HG03039 (cell line): ENCODE results near the gene DSCAM.

Source experiments
- ATAC-seq: cut with Tn5 transposase; IDR thresholded peaks from one replicate; pipeline ENCODE4 v1.9.1; 2021; ENCODE audit warnings: mild to moderate bottlenecking, moderate library complexity; ENCODE audit not compliant: unreplicated experiment

Gene DSCAM

DNA sequence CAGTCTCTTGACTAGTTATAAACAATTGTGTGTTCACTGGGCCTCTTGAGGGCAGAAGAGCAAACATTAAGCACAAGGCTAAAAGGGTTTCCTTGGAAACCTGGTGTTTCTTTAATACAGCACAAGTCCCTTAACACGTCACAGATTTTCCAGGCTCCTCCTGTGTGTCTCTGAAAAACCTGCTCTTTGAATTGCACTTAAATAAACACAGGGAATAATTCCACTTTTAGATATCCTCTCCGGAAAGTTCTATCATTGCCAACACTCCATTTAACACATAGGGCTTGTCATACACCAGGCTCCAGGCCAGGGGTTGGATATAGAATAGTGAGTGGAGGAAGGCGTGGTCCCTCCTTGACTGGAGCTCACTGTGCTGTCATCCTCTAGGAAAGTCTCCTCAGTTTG lies 442.6 kb downstream of the DSCAM start:
- no peak for ATAC-seq

DNA sequence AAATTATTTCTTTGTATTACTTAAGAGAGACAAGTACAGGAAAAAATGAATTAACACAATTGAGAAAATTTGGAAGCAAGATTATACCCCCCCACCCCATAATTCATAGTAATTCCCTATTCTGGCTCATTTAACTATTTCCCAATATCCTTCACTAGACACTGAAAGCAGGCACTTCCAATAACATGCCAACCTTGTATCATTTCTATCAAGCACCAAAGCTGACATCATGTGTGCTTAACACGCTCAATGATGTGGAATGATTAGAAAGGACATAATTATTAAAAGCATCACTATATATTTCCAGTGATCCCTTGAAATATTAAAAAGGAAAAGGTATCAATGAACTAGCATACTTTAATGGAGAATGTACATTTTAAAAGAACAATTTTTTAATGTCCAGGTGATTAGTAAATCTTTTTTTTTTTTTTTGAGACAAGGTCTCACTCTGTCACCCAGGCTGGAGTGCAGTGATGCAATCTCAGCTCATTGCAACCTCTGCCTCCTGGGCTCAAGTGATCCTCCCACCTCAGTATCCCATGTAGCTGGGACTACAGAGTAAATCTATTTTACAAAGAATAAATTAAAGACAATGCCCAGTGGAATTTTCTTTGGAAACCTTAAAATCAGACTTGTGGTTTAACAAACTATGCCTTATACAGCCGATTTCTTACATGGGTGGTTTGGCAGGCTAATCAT lies 443.9 kb downstream of the DSCAM start:
- no peak for ATAC-seq

DNA sequence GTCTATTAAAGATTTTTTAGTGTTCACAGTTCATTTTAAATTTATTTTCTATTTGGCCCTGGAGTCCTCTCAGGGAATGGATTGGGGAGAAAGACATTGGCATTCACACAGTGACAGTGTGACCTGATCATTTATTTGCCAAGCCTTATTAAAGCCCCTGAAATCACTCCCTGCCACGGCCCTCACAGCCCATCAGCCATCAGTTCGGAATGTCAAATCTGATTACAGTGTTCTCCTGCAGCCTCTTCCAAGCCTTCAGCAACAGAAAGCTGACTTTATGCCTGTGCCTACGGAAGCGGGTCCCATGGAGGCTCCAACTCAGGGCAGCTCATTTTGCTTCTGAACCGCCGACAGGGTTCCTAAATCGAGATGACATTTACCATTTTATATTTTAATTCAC lies 451.2 kb downstream of the DSCAM start:
- no peak for ATAC-seq

DNA sequence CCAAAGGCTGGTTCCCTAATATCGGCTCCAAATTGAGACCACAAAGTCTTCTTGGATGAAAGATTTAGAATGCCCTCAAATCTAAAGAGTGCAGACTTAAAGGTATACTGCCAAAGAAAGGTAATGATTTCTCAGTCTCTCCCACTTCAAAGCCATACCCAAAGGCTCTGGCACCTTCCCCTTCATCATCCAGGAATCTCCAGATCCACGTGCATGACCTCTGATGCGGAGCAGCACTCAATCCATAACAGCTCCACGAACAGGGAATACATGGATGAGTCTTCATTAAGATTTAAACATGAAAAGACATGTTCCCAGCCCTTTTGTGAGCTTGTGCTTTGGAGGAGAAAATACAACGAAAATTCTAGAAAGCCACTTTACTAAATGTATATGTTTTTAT lies 453.9 kb downstream of the DSCAM start:
- ATAC-seq: no peak

DNA sequence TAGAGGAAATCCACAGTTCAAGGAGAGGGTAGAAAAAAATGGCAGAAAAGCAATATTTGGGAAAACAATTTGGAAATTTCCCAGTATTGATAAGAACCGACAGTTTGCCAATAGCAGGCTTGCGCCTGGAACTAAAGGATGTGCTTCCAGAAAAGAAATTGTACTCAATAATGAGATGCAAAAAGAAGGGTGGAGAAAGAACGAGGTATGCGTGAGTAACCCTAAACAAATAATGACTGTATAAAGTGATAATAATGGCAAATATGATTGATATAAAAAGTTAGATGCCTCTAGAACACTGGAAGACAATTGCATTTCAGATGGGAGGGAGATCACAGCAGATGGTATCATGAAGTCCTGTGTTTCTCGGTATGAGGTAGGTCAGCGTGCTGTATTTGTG lies 458.9 kb downstream of the DSCAM start:
- no peak for ATAC-seq

DNA sequence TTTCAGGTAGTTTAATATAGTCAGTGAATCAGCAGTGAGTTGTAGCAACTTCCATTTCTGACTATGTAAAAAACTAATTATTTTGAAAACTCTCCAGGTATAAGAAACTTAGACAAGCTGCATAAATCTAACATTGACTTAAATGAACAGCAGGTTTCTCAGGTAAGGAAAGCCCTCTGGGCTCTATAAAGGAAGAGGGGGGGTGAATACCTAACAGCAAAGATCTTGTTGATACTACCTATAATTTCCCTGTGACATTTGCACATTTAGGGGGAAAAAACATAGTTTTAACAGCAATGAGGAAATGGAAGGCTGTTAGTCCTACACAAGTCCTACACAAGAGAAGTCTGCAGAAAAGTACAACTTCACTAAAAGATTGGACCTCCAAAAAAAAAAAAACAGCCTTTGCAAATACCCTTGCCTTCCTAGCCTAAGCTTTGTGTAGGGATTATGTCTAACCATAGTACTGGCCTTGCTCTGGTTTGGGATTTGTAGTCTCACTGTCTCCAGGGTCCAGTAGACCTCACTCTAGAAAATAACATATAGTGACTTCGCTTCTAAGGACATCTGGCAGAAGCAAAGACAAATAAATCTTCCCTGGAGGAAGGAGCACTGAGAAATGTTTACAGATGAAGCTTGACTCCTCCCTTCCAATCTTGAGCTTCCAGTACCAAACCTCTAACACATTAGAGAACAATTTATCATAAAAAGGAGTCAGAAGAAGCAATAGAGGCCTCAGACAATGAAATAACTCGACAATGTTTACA lies 459.8 kb downstream of the DSCAM start:
- no peak for ATAC-seq

DNA sequence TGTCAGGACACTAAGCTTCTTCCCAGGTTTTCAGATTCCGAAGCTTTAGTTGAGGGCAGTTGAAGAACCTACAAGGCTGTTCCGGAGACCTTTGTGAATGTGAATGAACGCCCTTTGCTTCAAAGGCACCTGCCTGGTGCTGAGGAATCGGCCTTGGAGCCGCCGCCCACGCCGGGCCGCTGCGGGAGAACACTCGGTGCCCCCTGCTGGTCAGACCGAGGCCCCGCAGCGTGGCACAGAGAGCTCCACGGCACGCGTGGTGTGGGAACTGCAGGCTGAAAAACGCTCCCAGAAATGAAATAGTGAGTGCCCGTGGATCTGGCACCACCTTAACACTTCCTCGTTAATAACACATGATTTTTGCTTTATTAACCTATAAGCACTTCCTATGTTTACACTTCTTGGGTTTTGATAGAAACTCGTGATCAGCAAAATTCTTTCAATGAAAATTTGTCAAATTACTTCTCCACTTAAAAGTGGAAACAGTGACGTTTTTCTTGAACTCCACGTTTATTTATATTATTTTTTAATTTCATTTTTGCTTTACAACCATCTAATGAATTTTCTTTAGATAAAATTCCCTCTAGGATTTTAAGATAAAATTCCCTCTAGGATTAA lies 460.6 kb downstream of the DSCAM start:
- no peak for ATAC-seq

DNA sequence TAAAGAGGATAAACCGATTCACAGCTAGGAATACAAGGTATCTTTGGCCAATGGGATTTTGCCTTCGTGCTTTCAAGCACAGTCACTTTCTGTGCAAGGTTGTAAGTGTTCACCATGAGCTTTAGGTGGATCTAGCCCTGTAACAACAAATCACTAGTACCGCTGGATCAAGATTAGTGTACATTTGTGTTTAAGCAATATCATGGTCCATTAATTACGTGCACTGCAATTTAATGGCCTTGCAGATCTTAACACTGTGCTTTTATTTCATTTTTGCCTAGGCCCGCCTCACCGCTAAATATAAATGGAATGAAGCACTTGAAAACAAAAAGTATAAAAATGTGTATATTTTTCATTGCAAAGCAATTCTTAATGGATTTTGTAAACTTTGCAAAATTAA lies 461.1 kb downstream of the DSCAM start:
- no peak for ATAC-seq

DNA sequence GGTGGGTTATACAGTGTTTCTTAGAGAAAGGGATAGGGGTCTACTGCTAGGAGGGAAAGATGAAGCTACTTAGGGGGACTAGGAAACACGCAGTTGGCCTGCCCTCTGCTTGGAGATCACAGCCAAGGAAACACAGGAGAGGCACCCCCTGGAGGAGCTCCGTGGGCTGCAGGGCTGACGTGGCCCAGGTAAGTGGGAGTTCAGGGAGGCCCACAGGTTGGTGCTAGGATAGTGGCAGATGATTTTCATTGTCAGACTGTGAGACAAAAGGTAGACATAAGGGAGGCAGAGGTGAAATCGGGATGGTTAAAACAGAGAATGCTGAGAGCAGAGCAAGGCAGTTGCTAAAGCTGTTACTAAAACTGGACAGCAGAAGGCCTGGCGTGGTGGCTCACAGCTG lies 463.0 kb downstream of the DSCAM start:
- no peak for ATAC-seq

DNA sequence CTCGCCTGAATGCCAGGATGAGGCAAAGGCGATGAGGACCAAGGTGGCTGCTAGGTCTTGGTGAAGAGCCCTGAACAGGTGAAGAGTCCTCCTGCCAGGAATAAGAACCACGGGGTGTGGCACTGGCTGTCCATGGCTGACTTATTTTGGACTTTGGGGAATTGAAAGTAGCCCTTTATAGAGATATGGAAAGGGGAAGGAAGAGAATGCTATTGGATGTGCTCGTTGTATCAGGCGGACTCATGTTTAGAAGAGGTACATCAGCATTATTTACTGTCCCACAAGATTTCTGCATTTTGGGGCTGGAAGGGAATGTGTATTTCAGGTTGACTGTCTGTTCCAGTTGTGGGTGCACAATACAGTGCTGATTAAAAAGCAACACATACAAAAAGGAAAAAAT lies 465.8 kb downstream of the DSCAM start:
- ATAC-seq: no peak

DNA sequence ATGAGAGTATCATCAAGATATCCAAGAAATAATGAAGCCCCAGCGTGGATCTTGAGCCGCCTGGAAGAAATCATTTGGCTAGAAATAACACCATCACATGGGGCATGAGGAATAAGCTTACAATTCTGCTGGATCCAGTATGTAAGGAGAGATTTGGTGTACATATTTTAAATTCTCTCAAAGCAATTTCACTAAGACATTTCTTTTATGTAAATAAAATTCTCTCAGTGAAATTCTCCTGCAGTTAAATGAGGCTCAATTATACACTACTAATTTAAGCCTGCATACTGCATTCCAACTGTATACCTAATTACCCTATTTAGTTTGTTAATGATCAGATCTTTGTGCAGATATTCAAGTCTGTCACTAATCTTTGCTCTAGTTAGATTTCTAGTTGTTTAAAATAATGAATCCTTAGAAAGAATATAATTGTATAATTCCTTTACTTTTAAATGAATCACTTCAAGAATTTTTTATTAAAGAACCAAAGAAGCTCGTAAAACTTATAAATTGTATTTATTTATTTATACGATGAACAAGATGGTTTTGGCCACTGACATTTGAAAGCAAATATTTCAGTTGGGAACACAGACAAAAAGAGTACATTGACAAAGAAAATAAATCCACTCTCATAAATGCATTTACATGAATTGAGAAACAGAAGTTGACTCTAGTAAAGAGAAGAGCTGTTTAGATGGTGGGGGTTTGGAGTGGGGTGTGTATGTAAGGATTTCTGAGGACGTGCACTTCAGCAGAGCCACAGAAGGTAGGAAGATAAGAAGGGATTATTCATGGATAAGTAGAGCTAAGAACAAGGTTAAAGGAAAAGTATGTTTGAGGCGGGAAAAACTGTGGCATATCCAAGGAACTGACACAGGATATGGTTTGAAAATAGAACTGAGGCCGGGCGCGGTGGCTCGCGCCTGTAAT lies 466.8 kb downstream of the DSCAM start:
- no peak for ATAC-seq

DNA sequence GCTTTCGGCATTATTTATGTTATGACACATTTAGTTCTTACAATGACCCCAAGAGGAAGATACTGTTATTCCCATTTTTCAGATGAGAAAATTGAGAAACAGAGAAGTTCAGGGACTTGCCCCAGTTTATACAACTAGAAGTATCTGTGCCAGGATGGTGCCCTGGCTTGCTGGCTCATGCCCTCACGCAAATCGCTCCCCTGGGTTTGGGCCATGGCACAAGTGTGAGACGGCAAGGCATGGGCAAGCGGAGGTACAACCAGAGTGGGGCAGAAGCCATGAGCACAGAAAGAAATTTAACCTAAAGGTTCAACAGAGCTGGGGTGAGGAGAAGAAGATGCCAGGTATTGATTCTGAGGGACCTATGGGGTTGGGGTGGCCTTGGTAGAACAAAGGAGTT lies 469.8 kb downstream of the DSCAM start:
- ATAC-seq: no peak

DNA sequence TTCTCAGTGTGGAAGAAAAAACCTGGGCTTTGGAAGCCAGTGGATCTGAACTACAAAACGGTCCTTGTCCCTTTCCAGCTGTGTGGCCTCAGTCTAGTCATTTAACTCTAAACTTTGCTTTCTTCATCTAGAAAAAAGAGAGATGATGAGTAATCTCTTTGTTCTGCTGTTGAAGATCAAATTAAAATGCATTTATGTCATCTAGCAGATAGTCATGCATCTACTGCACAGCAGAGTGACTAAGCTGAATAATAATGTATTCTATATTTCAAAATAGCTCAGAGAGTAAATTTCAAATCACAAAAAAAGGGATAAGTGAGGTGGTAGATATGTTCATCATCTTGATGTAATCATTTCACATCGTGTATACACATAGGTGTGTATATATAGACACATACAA lies 473.2 kb downstream of the DSCAM start:
- no peak for ATAC-seq

DNA sequence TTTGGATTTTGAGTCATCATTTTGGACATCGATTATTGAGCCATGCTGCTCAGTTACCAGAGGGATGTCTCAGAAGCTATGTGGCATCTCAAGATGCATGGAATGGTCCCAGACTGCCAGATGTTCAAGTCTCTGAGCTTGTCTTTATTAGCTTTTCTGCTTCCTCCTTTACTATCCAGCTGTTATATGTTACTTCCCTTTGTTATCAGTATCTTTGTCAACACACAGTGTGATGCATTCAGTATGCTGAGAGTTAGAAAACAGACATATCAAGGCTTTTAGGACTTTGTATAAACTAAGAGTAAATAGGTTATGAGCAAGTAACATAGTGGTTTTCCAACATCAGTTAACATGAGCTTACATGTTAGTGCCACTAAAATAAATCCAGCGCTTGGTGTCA lies 474.5 kb downstream of the DSCAM start:
- ATAC-seq: no peak

DNA sequence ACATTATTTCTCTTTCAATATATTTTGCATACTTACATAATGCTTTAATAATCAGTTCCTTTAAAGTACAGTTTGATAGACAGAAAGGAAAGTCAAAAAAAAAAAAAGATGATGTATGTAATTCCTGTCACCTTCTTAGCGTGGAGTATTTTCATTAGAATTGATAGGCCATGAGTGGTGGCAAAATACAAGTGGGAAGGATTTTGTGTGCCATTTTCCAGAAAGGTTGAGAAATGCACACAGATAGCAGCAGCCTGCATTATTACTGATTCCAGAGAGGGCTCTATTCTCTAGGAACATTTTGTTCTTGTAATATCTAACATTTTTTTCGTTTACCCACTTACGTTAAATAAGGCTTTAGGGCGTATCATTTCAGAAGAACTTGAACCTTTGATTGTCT lies 475.6 kb downstream of the DSCAM start:
- ATAC-seq: no peak

DNA sequence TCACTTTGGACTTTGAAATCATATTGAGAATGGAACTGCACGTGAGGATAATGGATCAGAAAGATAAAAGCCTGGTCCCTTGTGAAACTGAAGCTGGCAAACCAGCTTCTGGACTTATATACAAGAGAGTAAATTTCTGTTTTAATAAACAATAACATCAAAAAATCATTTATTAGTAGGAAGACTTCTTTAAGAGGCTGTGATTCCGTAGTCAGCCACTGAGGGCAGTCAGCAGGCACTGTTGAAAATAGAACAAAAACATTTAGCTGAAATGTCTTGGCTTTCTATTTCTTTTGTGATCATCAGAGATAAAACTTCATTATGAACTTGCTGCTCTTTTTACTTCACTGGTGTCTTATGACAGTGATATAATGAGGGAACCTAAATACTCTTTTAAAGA lies 490.3 kb downstream of the DSCAM start:
- ATAC-seq: no peak

DNA sequence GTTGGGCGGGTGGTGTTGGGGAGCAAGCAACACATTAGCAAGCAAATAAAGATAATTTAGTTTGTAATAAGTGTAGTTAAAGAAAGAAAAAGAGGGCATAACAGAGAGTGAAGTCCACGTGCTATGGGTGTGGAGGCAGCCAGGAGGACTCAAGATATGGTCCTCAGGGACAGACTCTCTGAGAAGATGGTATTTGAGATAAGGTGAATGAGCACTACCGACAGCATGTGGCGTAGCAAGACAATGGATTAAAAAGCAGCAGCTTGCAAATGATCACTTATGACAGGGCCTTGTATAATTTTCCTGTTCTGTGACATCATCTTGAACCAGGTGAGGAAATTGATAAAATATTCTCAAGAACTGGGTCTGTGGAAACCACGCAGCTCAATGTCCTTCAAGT lies 491.9 kb downstream of the DSCAM start:
- ATAC-seq: no peak

DNA sequence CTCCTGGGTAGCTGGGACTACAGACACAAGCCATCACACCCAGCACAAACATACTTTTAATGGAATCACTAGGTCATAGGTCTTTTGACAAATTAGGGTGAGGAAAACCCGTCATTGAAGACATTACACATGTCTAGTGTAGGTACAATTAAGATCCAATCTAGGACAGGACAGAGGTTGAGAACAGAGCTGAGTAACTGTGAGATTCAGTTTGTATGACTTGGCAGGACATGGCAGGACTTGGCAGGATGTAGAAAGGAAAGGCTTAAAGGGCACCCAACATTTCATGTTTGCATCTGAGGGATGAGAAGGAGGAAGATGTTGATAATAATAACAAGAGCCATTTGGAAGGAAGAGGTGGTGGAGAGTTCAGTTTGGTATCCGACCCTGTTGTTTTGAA lies 496.0 kb downstream of the DSCAM start:
- ATAC-seq: no peak

DNA sequence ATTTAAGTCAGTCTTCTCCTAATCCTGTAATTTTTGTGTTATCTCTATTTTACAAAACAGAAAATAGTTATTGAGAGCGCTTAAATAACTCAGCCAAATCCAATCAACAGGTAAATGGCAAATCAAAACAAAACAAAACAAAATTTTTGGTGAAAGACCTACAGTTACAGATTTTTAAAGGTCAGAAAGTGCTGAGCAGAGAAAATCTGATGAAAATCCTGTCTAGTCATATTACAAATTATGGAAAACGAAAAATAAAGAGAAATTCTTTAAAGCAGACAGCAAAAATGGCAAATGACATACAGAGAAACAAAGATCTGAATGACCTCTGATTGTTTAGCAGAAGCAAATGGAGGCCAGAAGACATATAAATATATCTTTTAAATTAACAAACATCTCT lies 497.4 kb downstream of the DSCAM start:
- no peak for ATAC-seq

DNA sequence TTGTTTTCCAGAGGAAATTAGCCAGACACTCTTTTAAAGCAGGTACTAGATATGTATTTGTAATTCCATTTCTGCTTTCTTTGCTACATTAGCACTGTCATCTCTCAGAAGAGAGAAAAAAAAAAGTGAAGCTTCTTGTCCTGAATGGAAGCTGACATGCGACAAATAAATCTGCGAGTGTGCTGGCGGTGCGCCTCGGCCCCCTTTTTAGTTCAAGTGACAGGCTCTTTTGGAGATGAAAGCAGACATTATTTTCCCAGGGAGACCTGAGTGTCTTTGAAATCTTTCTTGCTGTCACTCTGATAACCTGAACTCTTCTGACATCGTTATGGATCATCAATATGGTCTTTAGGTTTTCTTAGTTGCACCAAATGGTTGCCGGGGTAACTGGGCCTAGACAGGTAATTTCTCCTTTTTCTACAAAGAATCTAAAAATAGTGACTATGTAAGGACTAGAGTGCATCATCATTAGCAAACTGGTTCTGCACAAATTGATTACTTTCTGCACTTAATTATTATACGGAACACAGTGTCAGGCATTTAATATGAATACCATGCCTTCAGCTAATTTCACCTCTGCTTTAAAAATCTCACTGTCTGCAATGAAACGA lies 501.1 kb downstream of the DSCAM start:
- no peak for ATAC-seq

DNA sequence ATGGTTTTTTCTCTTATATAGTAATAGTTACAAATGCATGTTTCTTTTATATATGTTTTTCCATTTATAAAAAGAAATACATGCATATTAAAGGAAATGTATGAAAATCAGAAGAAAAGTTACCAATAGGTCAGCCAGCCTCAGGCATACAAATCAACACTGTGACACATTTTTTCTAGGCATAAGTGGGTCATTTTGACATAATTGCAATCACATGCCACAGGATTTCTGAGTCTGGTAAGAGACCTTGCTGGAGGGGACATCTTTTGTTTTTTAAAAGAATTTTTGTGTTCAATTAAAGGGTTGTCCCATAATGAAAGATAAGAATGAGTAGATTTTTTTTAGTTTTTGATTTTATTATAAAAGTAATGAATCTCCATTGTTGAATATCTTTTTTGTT lies 506.6 kb downstream of the DSCAM start:
- ATAC-seq: no peak
